ENCODE results near the gene NEO1.

GRCh38 chr15:73109765-73110164 lies 57.5 kb downstream of the NEO1 start:
- TF ChIP-seq CTCF (IDR thresholded peaks at IDR 0.05) = no peak
- no peak for TF ChIP-seq POLR2A (IDR thresholded peaks at IDR 0.05)
